GM19035 (cell line): ENCODE data around the gene RNF222.
"Not testable (repeated sequence)": the region's sequence is repeated elsewhere in the genome, so short reads cannot be mapped to it uniquely, and the experiment has no call there.

Experiments used
- ATAC-seq: cut with Tn5 transposase; IDR thresholded peaks from one replicate; pipeline ENCODE4 v1.9.1; 2021; ENCODE audit not compliant: unreplicated experiment

The RNF222 gene

GRCh38 chr17:8382052-8382879 lies 15.4 kb downstream of the RNF222 start:
- no peak for ATAC-seq

- ATAC-seq, result no peak
Observed at GRCh38 chr17:8380049-8380448, 17.6 kb downstream of the RNF222 start.

GRCh38 chr17:8378117-8378516 lies 19.5 kb downstream of the RNF222 start:
- not testable (repeated sequence) for ATAC-seq

GRCh38 chr17:8377422-8377821 lies 20.2 kb downstream of the RNF222 start:
- no peak for ATAC-seq

- peak; percentile 82 for ATAC-seq
Observed at GRCh38 chr17:8376271-8377067, 21.2 kb downstream of the RNF222 start, which contains the start of gene KRABD2. TSS of gene KRABD2 (minus strand) at chr17:8376704.

GRCh38 chr17:8375738-8376259 lies 21.8 kb downstream of the RNF222 start:
- ATAC-seq, result no peak

GRCh38 chr17:8373856-8374255 lies 23.8 kb downstream of the RNF222 start:
- ATAC-seq, result not testable (repeated sequence)

GRCh38 chr17:8372422-8372821 lies 25.2 kb downstream of the RNF222 start:
- ATAC-seq, result no peak

GRCh38 chr17:8371786-8372185 lies 25.8 kb downstream of the RNF222 start:
- no peak for ATAC-seq

GRCh38 chr17:8369944-8370343 lies 27.7 kb downstream of the RNF222 start:
- ATAC-seq, result no peak

GRCh38 chr17:8368193-8368592 lies 29.4 kb downstream of the RNF222 start:
- no peak for ATAC-seq

- ATAC-seq, result no peak
Observed at GRCh38 chr17:8366231-8366630, 31.4 kb downstream of the RNF222 start.

GRCh38 chr17:8365143-8365542 lies 32.5 kb downstream of the RNF222 start:
- no peak for ATAC-seq

GRCh38 chr17:8362651-8363332 lies 34.8 kb downstream of the RNF222 start:
- no peak for ATAC-seq

- ATAC-seq, result no peak
Observed at GRCh38 chr17:8360751-8361150, 36.9 kb downstream of the RNF222 start.

- ATAC-seq, result no peak
Observed at GRCh38 chr17:8360260-8360659, 37.4 kb downstream of the RNF222 start.

- ATAC-seq, result no peak
Observed at GRCh38 chr17:8359769-8360168, 37.9 kb downstream of the RNF222 start.

- no peak for ATAC-seq
Observed at GRCh38 chr17:8357910-8358309, 39.7 kb downstream of the RNF222 start.

- ATAC-seq, result no peak
Observed at GRCh38 chr17:8354236-8354635, 43.4 kb downstream of the RNF222 start.

GRCh38 chr17:8353736-8354135 lies 43.9 kb downstream of the RNF222 start:
- no peak for ATAC-seq

- ATAC-seq, result no peak
Observed at GRCh38 chr17:8350339-8350738, 47.3 kb downstream of the RNF222 start.
